GM23338 (cell line): ENCODE measurements around the gene BMPR1B. TPM values are rescaled to one million over a fixed set of nuclear protein-coding genes. Genes with fewer than 3 reads are reported as not detected.

Source experiments
- ATAC-seq: fragments of 200-7000 bp; cut with Tn5 transposase; 3 replicates; pipeline ENCODE4 v1.9.1; 2020
- DNase-seq: peaks from one replicate; pipeline ENCODE4 v3.0.0-alpha.2; 2015; ENCODE audit warnings: low spot score
- H2AFZ ChIP-seq: fragments of 200-600 bp; sonication (generic); 2 replicates; pipeline ENCODE4 v1.8.0; 2016; ENCODE audit warnings: antibody characterized with exemption, mild to moderate bottlenecking, moderate library complexity
- H3F3A ChIP-seq: fragments of 200-600 bp; sonication (generic); replicated peaks from 2 replicates; pipeline ENCODE4 v1.8.0; 2017; ENCODE audit warnings: antibody characterized with exemption, mixed run types, low read depth
- H3K27ac ChIP-seq: fragments of 200-600 bp; sonication (generic); 2 replicates; pipeline ENCODE4 v1.6.1; 2016; ENCODE audit warnings: low read depth
- H3K27me3 ChIP-seq: fragments of 200-600 bp; sonication (generic); 2 replicates; pipeline ENCODE4 v1.8.0; 2016; ENCODE audit warnings: mild to moderate bottlenecking, mixed run types, moderate library complexity; ENCODE audit not compliant: insufficient read depth
- H3K36me3 ChIP-seq: fragments of 200-600 bp; sonication (generic); 2 replicates; pipeline ENCODE4 v1.8.0; 2016; ENCODE audit warnings: mild to moderate bottlenecking; ENCODE audit not compliant: insufficient read depth
- H3K4me1 ChIP-seq: fragments of 200-600 bp; sonication (generic); 2 replicates; pipeline ENCODE4 v1.8.0; 2016; ENCODE audit warnings: mild to moderate bottlenecking, moderate library complexity; ENCODE audit not compliant: insufficient read depth
- H3K4me2 ChIP-seq: fragments of 200-600 bp; sonication (generic); 2 replicates; pipeline ENCODE4 v1.7.1; 2017; ENCODE audit warnings: mixed run types
- H3K4me3 ChIP-seq: fragments of 200-600 bp; sonication (generic); 2 replicates; pipeline ENCODE4 v1.6.1; 2016; ENCODE audit warnings: mixed run types
- H3K79me2 ChIP-seq: fragments of 200-600 bp; sonication (generic); replicated peaks from 2 replicates; pipeline ENCODE4 v1.8.0; 2017; ENCODE audit warnings: mild to moderate bottlenecking; ENCODE audit not compliant: insufficient read depth
- H3K9me2 ChIP-seq: fragments of 200-600 bp; sonication (generic); 2 replicates; pipeline ENCODE4 v1.8.0; 2017; ENCODE audit not compliant: insufficient read depth
- H4K20me1 ChIP-seq: fragments of 200-600 bp; sonication (generic); replicated peaks from 2 replicates; pipeline ENCODE4 v1.8.0; 2017; ENCODE audit warnings: mild to moderate bottlenecking; ENCODE audit not compliant: insufficient read depth
- H3K27ac Mint-ChIP-seq: 2 replicates; pipeline ENCODE4 v1.8.0; 2020; ENCODE audit warnings: inconsistent platforms, mild to moderate bottlenecking, moderate library complexity, mixed read lengths
- H3K27me3 Mint-ChIP-seq: 3 replicates; pipeline ENCODE4 v1.8.0; 2022; ENCODE audit warnings: low read depth, mild to moderate bottlenecking, moderate library complexity, mixed read lengths, inconsistent platforms; ENCODE audit not compliant: insufficient read depth, poor library complexity
- H3K36me3 Mint-ChIP-seq: 3 replicates; pipeline ENCODE4 v1.8.0; 2021; ENCODE audit warnings: low read depth, mild to moderate bottlenecking, inconsistent platforms, moderate library complexity, mixed read lengths
- H3K4me1 Mint-ChIP-seq: 3 replicates; pipeline ENCODE4 v1.8.0; 2020; ENCODE audit warnings: mild to moderate bottlenecking, inconsistent platforms, mixed read lengths
- H3K4me3 Mint-ChIP-seq: 3 replicates; pipeline ENCODE4 v1.8.0; 2021; ENCODE audit warnings: moderate library complexity, mild to moderate bottlenecking, inconsistent platforms, mixed read lengths
- H3K9me3 Mint-ChIP-seq: 3 replicates; pipeline ENCODE4 v1.8.0; 2020; ENCODE audit warnings: moderate library complexity, mild to moderate bottlenecking, inconsistent platforms, mixed read lengths
- CREB1 ChIP-seq: fragments of 250-450 bp; sonication (Bioruptor Pico); IDR thresholded peaks from 2 replicates; pipeline ENCODE4 v1.5.0; 2020; ENCODE audit warnings: low read depth, mild to moderate bottlenecking, moderate library complexity
- CTCF ChIP-seq, 2 experiments: fragments of 200-600 bp in 1 of 2; sonication (generic) in 1 of 2; conservative IDR thresholded peaks; 2 replicates each; pipeline versions ENCODE4 v1.5.1 to v1.6.1; 2016 to 2017; ENCODE audit warnings: antibody characterized with exemption in 2 of 2, low read depth in 2 of 2, mild to moderate bottlenecking in 2 of 2, moderate library complexity in 1 of 2
- ETS1 ChIP-seq: IDR thresholded peaks from 2 replicates; pipeline ENCODE4 v1.6.1; 2016; ENCODE audit warnings: antibody characterized with exemption
- EZH2 ChIP-seq: fragments of 200-600 bp; sonication (generic); IDR thresholded peaks from one replicate; pipeline ENCODE4 v1.8.0; 2017; ENCODE audit warnings: antibody characterized with exemption, mild to moderate bottlenecking, low read depth; ENCODE audit not compliant: unreplicated experiment
- EZH2phosphoT487 ChIP-seq: fragments of 200-600 bp; sonication (generic); IDR thresholded peaks from one replicate; pipeline ENCODE4 v1.8.1; 2018; ENCODE audit warnings: antibody characterized with exemption; ENCODE audit not compliant: unreplicated experiment
- JUNB ChIP-seq: IDR thresholded peaks from one replicate; pipeline ENCODE4 v1.6.1; 2016; ENCODE audit warnings: antibody characterized with exemption; ENCODE audit not compliant: unreplicated experiment
- NANOG ChIP-seq: IDR thresholded peaks from 2 replicates; pipeline ENCODE4 v1.6.1; 2016; ENCODE audit warnings: antibody characterized with exemption, borderline replicate concordance
- POLR2AphosphoS5 ChIP-seq: IDR thresholded peaks from 2 replicates; pipeline ENCODE4 v1.6.1; 2016; ENCODE audit warnings: antibody characterized with exemption, low read depth
- REST ChIP-seq: IDR thresholded peaks from one replicate; pipeline ENCODE4 v1.6.1; 2018; ENCODE audit warnings: antibody characterized with exemption; ENCODE audit not compliant: unreplicated experiment
- STAT1 ChIP-seq: IDR thresholded peaks from one replicate; pipeline ENCODE4 v1.6.1; 2016; ENCODE audit warnings: antibody characterized with exemption; ENCODE audit not compliant: unreplicated experiment
- ZNF114 ChIP-seq: fragments of 250-450 bp; sonication (Bioruptor Pico); IDR thresholded peaks from 2 replicates; pipeline ENCODE4 v1.5.0; 2020; ENCODE audit warnings: mild to moderate bottlenecking, moderate library complexity
- ZNF331 ChIP-seq: fragments of 250-450 bp; sonication (Bioruptor Pico); IDR thresholded peaks from 2 replicates; pipeline ENCODE4 v1.5.0; 2020; ENCODE audit warnings: low read depth, mild to moderate bottlenecking, moderate library complexity
- ZNF462 ChIP-seq: fragments of 250-450 bp; sonication (Bioruptor Pico); IDR thresholded peaks from 2 replicates; pipeline ENCODE4 v1.5.0; 2020; ENCODE audit warnings: mild to moderate bottlenecking, moderate library complexity
- polyA plus RNA-seq: library from polyadenylated mRNA; unstranded; fragments of >200 nt; fragmentation: Nextera tagmentation; extraction: Ambion mirVana; gene quantifications from 2 replicates; pipeline ENCODE4 v1.2.1, GENCODE V29; 2016
- total RNA-seq: library from RNA; depleted of rRNA; stranded (reverse); fragments of >200 nt; shearing (Covaris generic); gene quantifications from 2 replicates; pipeline ENCODE4 v1.2.3, GENCODE V29; 2014

The BMPR1B gene
- total and polyA plus RNA-seq, 2 experiments from 2014 or later = 0.48 to 1.0 TPM

- Mint-ChIP-seq H3K27me3 (no peaks in the 10 kb centered on the region), H3K9me3 (no peaks in the 10 kb centered on the region), H3K4me1 (no peaks in the 10 kb centered on the region), H3K36me3 (no peaks in the 10 kb centered on the region), H3K27ac (no peak overlapping the region; the same call in 1 of the 2 replicates), H3K4me3 (no peak overlapping the region)
- no peak for DNase-seq
- no peak overlapping the region for H3K4me3 ChIP-seq
- no peaks in the 10 kb centered on the region for H3K9me2 ChIP-seq
- H4K20me1 ChIP-seq = no peaks in the 10 kb centered on the region
- H3K36me3 ChIP-seq = no peaks in the 10 kb centered on the region
- ATAC-seq = no peak
- H3K27me3 ChIP-seq = no peaks in the 10 kb centered on the region
- no peaks in the 10 kb centered on the region for H3K79me2 ChIP-seq
- H3K4me1 ChIP-seq = no peaks in the 10 kb centered on the region
- TF ChIP-seq EZH2 = no peak
- TF ChIP-seq ZNF462 (CRISPR knock-in tag) = no peak
- TF ChIP-seq STAT1 = no peak
- TF ChIP-seq REST = no peak
- no peak for TF ChIP-seq CTCF (conservative IDR thresholded peaks at IDR 0.05; ENCODE audit: low read depth in 2 of 2)
- TF ChIP-seq ZNF331 = no peak
- no peak for TF ChIP-seq EZH2phosphoT487
- no peak for TF ChIP-seq NANOG
- no peak for TF ChIP-seq ZNF114 (CRISPR knock-in tag)
- no peak for TF ChIP-seq ETS1
- TF ChIP-seq CREB1 = no peak
- TF ChIP-seq JUNB = no peak
- TF ChIP-seq POLR2AphosphoS5 = no peak
- H3F3A ChIP-seq = no peaks in the 10 kb centered on the region
- H2AFZ ChIP-seq = no peak overlapping the region; the same call in 1 of the 2 replicates
- H3K27ac ChIP-seq = no peak overlapping the region
- no peak overlapping the region for H3K4me2 ChIP-seq
Measured at GRCh38 chr4:94819371-94820168, 61.8 kb downstream of the BMPR1B start.
